Limb (tissue), 2 donors: ENCODE results near the gene SLC24A3.

Experiments used
- DNase-seq, 2 donors: peaks; one replicate each; pipeline ENCODE4 v3.0.0-alpha.2; 2016; ENCODE audit errors: extremely low spot score in 2 of 2

SLC24A3 gene

DNA sequence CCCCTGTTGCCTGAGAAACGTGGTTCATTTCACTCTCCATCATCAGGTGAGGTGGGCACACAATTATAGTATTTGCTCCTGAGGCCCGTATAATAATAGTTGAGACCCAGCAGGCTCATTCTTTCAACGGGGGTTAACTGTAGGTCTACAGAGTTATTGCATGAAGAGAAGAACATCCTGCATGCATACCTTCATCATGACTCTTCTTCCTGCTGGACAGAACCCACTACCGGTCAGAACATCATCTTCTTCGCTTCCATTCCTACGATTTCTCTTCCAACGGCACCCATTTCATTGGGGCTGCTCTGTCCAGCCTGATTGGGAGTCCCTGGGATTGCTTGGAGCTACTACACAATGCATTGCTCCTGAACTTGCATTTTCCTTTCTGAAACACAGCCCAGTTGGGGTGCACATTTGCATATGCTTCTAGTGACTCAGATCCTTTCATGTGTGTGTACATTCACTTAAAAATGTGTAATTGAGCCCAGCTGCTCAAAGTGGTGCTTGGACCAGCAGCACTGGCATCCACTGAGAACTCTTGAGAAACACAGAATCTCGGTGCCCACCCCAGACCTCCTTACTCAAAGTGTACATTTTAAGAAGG lies 57.4 kb downstream of the SLC24A3 start:
- DNase-seq, result no peak

- no peak for DNase-seq
Observed at GRCh38 chr20:19271879-19272651, 59.6 kb downstream of the SLC24A3 start.

- no peak for DNase-seq
Observed at GRCh38 chr20:19272976-19273654, 60.7 kb downstream of the SLC24A3 start.

DNA sequence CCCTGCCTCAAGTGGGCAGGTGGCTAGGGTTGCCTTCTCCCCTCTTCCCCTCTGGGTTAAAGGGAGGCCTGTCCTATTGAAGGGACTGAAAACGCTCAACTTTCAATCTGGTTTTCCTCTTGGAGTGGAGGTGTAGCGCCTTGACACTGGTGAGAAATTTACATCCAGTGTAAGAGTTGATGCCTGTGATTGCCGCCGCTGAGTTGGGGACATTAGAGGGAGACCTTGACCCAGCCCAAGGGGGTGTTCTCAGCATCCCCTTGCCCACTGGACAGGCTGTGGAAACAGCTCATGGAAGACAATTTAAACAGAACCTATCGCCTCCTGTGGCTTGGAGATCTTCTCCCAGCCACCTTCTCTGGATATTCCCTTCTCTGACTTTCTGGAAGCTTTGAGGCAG lies 61.6 kb downstream of the SLC24A3 start:
- no peak for DNase-seq

GRCh38 chr20:19274412-19275015 lies 62.1 kb downstream of the SLC24A3 start:
- DNase-seq, result no peak

GRCh38 chr20:19275038-19275629 lies 62.7 kb downstream of the SLC24A3 start:
- DNase-seq, result no peak

DNA sequence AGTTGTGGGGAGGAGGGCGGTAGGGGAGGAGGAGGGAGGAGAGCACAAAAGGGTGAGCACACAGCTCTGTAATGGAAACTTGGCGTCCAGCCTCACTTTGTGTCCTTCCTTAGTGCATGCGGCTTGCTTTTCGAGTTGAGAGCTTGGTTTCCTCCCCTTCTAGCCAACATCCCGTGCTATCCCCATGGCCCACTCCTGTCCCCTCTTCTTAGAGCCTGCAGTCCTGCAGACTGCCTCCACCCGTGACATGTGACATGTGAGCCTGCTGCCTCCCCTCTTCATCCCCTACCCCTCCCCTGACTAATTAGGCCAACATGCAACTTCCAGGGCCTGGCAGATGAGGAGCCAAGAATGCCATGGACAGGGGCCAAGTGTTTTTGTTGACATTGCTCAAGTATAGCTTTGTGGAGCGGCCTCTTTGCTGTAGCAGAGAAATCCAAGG lies 63.2 kb downstream of the SLC24A3 start:
- DNase-seq, result peak; percentile 62 to 75

DNA sequence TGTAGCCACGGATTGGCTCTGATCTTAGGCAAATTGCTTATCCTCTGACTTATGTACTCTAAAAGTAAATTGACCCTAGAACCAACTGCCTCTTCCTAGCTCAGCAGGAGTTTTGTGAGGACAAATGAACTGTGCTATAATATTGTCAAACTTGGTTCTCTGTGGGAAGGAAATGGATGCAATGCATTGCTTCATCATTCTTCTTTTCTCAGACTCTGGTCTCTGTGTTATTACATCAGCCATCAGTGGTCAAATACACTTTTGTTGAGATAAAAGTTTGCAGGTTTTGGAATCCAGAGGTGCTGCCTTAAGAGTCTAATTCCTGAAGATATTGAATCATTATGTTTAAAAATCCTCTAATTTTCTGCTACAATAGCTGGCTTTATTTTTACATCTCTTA lies 64.9 kb downstream of the SLC24A3 start:
- no peak for DNase-seq

DNA sequence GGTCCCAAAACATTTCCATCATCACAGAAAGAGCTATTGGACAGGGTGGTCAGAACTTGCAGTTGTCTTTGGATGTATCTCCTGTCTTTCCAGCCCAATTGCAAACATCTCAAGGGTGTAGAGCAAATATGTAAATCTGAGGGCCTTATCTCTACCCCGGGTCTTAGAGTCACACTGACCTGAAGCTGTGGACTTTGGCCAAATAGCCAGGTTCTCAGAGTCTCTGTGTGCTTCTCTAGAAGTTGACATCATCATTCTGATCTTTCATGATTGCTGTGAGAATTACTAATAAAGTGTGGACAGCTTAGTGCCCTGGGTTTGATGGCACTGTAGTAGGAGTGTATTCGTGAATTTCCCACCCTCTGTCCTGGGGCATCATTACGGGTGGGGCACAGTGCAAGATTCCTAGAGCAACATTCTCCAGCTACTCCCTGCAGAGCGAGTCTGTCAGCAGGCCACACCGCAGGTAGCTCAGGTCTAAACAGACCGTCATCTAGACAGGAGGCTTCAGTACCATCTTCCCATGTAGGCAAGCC lies 71.1 kb downstream of the SLC24A3 start:
- no peak for DNase-seq

GRCh38 chr20:19284400-19285178 lies 72.1 kb downstream of the SLC24A3 start:
- no peak for DNase-seq

GRCh38 chr20:19285436-19285835 lies 73.0 kb downstream of the SLC24A3 start:
- no peak for DNase-seq

DNA sequence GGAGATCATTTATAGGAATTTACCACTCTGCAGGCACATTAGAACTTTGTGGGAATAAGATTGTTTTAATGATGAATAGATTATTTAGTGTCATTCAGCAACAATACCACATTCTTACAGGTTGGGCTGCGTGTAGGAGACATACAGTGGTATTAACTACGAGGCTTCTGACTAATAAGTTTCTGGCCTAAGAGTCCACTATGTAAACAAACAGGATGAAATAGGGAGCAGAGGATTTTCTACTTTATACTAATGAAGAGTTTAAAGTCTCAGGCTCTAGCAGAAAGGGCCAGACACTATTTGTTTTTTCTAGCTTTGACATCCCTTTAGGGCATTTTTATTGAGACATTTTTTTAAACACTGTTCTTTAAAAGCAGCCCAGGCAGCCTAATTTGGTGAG lies 75.6 kb downstream of the SLC24A3 start:
- DNase-seq, result no peak

DNA sequence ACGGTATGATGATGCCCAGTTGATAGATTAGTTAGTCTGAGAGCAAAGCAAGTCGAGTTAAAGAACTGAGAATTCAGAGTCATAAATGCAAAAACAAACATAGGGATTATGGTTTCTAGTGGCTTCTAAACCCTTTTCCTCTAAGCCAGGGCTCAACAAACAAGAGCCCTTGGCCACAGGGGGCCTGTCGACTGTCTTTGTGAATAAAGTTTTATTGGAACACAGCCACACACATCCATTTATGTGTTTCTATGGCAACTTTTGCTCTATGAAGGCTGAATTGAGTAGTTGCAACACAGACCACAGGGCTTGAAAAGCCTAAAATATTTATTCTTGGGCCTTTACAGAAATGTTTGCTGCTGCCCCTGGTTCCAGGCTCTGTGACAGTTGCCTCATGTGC lies 76.2 kb downstream of the SLC24A3 start:
- DNase-seq, result no peak

DNA sequence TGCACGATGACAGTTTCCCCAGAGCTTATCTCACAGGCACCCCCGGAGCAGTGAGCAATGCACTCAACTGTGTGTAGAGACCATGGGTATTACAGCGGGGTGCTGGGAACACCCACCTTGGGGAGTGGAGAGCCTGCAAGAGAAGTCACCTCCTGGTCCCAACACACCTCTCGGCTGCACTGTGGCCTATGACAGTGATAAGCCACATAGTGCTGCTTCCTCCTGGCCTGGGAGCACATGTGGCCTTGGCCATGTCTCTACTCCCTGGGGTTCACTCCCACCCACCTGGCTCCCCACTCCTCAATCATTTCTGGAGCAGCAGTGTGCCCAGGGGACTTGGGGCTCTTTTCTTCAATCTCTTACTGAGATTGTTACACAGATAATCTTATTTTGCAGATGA lies 77.0 kb downstream of the SLC24A3 start:
- DNase-seq, result no peak

DNA sequence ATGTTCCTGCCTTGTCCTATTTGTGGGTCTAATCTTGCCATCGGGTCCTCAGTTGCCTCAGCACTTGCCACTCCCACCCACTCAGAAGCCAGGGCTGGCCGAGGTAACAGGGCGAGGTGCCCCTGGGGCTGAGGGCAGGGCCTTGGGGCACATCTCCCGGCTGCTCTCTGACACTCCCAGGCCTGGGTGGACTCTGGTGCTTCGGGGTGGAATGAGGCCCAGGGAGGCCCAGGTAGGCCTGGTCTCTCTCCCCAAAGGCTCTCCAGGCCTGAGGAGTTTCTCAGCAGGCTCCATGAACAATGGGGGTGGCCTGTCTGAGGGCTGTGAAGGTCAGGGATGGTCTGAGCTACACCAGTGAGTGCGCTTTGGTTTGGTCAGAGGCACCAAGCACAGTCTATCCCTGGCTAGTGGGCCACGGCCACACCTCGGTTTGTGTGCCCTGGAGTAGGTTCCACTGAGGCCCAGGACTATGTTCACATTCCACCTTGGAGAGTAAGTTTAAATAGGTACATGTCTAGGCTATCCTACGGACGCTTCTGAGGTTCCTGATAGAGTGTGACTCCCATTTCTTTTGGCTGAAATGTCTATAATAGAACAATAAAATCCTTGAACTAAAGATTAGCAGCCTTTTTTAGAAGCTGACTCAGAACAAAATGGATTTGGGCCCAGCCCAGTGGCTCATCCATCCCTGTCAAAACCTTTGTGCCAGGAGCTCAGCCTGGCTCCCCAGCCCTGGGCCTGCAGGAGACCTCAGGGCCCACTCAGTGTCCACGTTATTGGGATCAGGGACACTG lies 78.8 kb downstream of the SLC24A3 start:
- no peak for DNase-seq

DNA sequence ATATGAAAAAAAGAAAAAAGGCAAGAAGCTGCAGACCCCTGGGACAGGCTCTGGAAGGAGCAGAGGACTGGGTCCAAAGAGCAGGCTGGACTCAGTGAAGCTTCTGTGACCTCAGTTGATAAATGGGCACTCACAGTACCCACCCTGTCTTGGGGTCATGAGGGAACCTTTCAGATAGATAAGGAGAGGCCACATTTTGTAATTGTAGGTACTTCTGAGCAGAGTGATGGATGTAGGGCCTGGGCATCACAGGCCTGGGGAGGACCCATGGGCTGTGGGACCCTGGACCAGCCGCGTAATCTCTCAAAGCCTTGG lies 79.3 kb downstream of the SLC24A3 start:
- no peak for DNase-seq

DNA sequence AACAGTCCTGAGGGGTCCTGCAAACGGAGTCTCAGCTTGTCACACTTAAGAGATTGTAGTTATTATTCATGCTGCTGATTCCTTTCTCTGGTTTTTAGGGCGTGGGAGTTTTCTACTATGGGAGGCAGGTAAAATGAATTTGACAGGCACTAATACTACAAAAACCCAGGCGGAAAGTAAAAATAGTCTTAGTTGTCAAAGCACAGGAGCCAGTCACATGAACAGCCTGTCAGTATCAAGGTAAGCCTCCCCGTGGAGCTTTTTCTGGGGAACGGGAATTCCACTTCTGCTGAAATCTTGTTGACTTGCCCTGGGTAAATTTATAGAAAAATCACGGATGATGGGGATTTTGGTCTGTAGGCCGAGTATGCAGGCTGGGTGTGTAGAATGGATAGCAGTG lies 79.8 kb downstream of the SLC24A3 start:
- no peak for DNase-seq

GRCh38 chr20:19295076-19295475 lies 82.6 kb downstream of the SLC24A3 start:
- no peak for DNase-seq

DNA sequence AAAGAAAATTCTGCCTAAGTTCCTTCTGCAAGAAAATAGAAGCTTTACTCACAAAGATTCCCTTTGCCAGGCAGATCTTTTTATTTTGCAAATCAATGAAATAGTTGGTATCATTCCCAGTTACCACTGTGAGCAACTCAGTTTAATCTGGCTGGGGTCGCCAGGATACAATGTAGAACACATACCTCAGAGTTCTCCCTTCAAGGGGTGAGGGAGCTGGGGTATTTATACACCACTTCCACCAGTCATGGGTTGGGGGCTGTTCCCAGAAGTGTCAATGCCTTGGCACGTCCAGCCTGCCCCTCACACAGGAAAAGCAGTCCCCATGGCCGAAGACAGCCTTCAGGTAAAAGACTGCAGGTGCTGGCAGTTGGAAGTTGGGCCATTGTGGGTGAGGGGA lies 86.2 kb downstream of the SLC24A3 start:
- no peak for DNase-seq

GRCh38 chr20:19300395-19300794 lies 88.0 kb downstream of the SLC24A3 start:
- no peak for DNase-seq
